Renal cortex interstitium (tissue), 11 donors: ENCODE results near the gene RABEP2. TPM values are rescaled to one million over a fixed set of nuclear protein-coding genes. Genes with fewer than 3 reads are reported as not detected.
A peak's percentile ranks its signal among the peaks of the same experiment; 100 is the strongest.
"Not testable (repeated sequence)": the region's sequence is repeated elsewhere in the genome, so short reads cannot be mapped to it uniquely, and the experiment has no call there.

Experiments used
- DNase-seq, 11 donors: peaks; one replicate each; pipeline ENCODE4 v3.0.0-alpha.2; 2013; ENCODE audit warnings: low read depth in 9 of 11, low spot score in 4 of 11; ENCODE audit errors: extremely low read depth in 1 of 11
- polyA plus RNA-seq, 3 donors: library from polyadenylated mRNA; unstranded; fragments of 120-200 nt; gene quantifications; one replicate each; pipeline ENCODE4 v1.2.1, GENCODE V29; 2013; ENCODE audit not compliant: insufficient read length in 3 of 3

RABEP2 gene
- polyA plus RNA-seq, 3 donors: 17.5 to 30.7 (median 26.0) TPM

GRCh38 chr16:28935924-28936783, 11.1 kb upstream of the RABEP2 start:
- peak in 2 of 11 donors; percentile 42 to 67 for DNase-seq

- no peak for DNase-seq
Observed at GRCh38 chr16:28935346-28935745, 10.3 kb upstream of the RABEP2 start.

GRCh38 chr16:28933171-28933570, 8.1 kb upstream of the RABEP2 start:
- no peak for DNase-seq

- no peak for DNase-seq
Observed at GRCh38 chr16:28932339-28933141, 7.5 kb upstream of the RABEP2 start.

GRCh38 chr16:28931801-28932225, 6.8 kb upstream of the RABEP2 start, which contains the start of gene CD19:
Gene CD19, plus strand, starts transcription at chr16:28931971. Its CDS starts 30 bp downstream, at chr16:28932001.
- DNase-seq: no peak

GRCh38 chr16:28930652-28931051, 5.6 kb upstream of the RABEP2 start:
- no peak for DNase-seq

- DNase-seq: no peak
Observed at GRCh38 chr16:28930203-28930602, 5.2 kb upstream of the RABEP2 start.

GRCh38 chr16:28927815-28928214, 2.8 kb upstream of the RABEP2 start:
- no peak for DNase-seq

GRCh38 chr16:28926284-28926683, 1.2 kb upstream of the RABEP2 start:
- DNase-seq: not testable (repeated sequence)

GRCh38 chr16:28925386-28926228, 569 bp upstream of the RABEP2 start:
- peak; percentile 62 to 83 (median 74) for DNase-seq

GRCh38 chr16:28924399-28924761, 658 bp downstream of the RABEP2 start:
- no peak for DNase-seq

- DNase-seq: no peak
Observed at GRCh38 chr16:28923652-28924398, 1.2 kb downstream of the RABEP2 start.

- DNase-seq: no peak
Observed at GRCh38 chr16:28923231-28923587, 1.8 kb downstream of the RABEP2 start.

- DNase-seq: no peak
Observed at GRCh38 chr16:28918698-28919097, 6.3 kb downstream of the RABEP2 start.

- no peak for DNase-seq
Observed at GRCh38 chr16:28917095-28917494, 7.9 kb downstream of the RABEP2 start.

- no peak for DNase-seq
Observed at GRCh38 chr16:28915181-28915580, 9.9 kb downstream of the RABEP2 start.

GRCh38 chr16:28913946-28914724, 10.9 kb downstream of the RABEP2 start:
- DNase-seq: no peak

GRCh38 chr16:28912558-28912957, 12.5 kb downstream of the RABEP2 start:
- no peak for DNase-seq
